CD14-positive monocyte (primary cell): ENCODE data around the gene PXDN. TPM values are rescaled to one million over a fixed set of nuclear protein-coding genes. Genes with fewer than 3 reads are reported as not detected.

Experiments
- DNase-seq, 3 donors: peaks; one replicate each; pipeline ENCODE4 v3.0.0-alpha.2; 2011 to 2022
- H2AFZ ChIP-seq: 2 replicates; pipeline ENCODE4 v1.6.0; 2012; ENCODE audit warnings: mild to moderate bottlenecking, low read depth, low read length, inconsistent platforms; ENCODE audit not compliant: insufficient read depth, poor library complexity, severe bottlenecking
- H3K27ac ChIP-seq, 2 donors: 1 replicate in 1 of 2; 2 replicates in 1 of 2; pipeline ENCODE4 v1.5.1; 2012 to 2013; ENCODE audit warnings: low read length in 2 of 2, control low read depth in 1 of 2, inconsistent platforms in 1 of 2, low read depth in 1 of 2, mild to moderate bottlenecking in 1 of 2
- H3K27me3 ChIP-seq, 2 donors: one replicate each; pipeline versions ENCODE4 v1.6.0 to v1.6.1; 2011 to 2013; ENCODE audit warnings: low read length in 2 of 2; ENCODE audit not compliant: control insufficient read depth in 2 of 2, insufficient read depth in 2 of 2
- H3K36me3 ChIP-seq, 2 donors: replicated peaks in 1 of 2; 1 replicate in 1 of 2; 2 replicates in 1 of 2; pipeline versions ENCODE4 v1.5.1 to v1.6.1; 2012 to 2013; ENCODE audit warnings: low read length in 2 of 2, control low read depth in 1 of 2, inconsistent platforms in 1 of 2, mild to moderate bottlenecking in 1 of 2; ENCODE audit not compliant: insufficient read depth in 2 of 2, control insufficient read depth in 1 of 2
- H3K4me1 ChIP-seq, 2 donors: 1 replicate in 1 of 2; 2 replicates in 1 of 2; pipeline versions ENCODE4 v1.5.1 to v1.6.1; 2012 to 2013; ENCODE audit warnings: low read length in 2 of 2, control low read depth in 1 of 2, inconsistent platforms in 1 of 2, mild to moderate bottlenecking in 1 of 2, moderate library complexity in 1 of 2; ENCODE audit not compliant: insufficient read depth in 2 of 2, control insufficient read depth in 1 of 2
- H3K4me2 ChIP-seq: replicated peaks from 2 replicates; pipeline ENCODE3; 2012; ENCODE audit warnings: low read length, moderate library complexity, mild to moderate bottlenecking; ENCODE audit not compliant: poor library complexity, severe bottlenecking; ENCODE audit errors: extremely low read depth
- H3K4me3 ChIP-seq, 3 experiments: fragments of 200-600 bp in 1 of 3; sonication (generic) in 1 of 3; replicated peaks in 1 of 3; 1 replicate in 2 of 3; 2 replicates in 1 of 3; pipeline ENCODE4 v1.5.1; 2011 to 2013; ENCODE audit warnings: low read length in 3 of 3, mild to moderate bottlenecking in 3 of 3, control low read depth in 2 of 3, low read depth in 2 of 3, inconsistent platforms in 1 of 3, moderate library complexity in 1 of 3
- H3K79me2 ChIP-seq: 2 replicates; pipeline ENCODE4 v1.6.0; 2012; ENCODE audit warnings: mild to moderate bottlenecking, control low read depth, inconsistent platforms, low read length, moderate library complexity; ENCODE audit not compliant: insufficient read depth
- H3K9ac ChIP-seq: 2 replicates; pipeline ENCODE4 v1.6.0; 2017; ENCODE audit warnings: low read length, mild to moderate bottlenecking; ENCODE audit not compliant: insufficient read depth, poor library complexity, severe bottlenecking
- H3K9me3 ChIP-seq, 2 donors: replicated peaks in 1 of 2; 1 replicate in 1 of 2; 2 replicates in 1 of 2; pipeline versions ENCODE4 v1.5.1 to v1.6.1; 2012 to 2013; ENCODE audit warnings: low read length in 2 of 2, control low read depth in 1 of 2; ENCODE audit not compliant: control insufficient read depth in 1 of 2, insufficient read depth in 1 of 2
- H4K20me1 ChIP-seq: 2 replicates; pipeline ENCODE4 v1.6.0; 2012; ENCODE audit warnings: mild to moderate bottlenecking, low read length, control low read depth, moderate library complexity; ENCODE audit not compliant: insufficient read depth
- H3K27ac Mint-ChIP-seq, 7 donors: one replicate each; pipeline ENCODE4 v1.8.0; 2020; ENCODE audit warnings: mild to moderate bottlenecking in 7 of 7, mixed read lengths in 7 of 7, moderate library complexity in 6 of 7, inconsistent platforms in 2 of 7
- H3K27me3 Mint-ChIP-seq, 3 donors: one replicate each; pipeline ENCODE4 v1.8.0; 2021 to 2022; ENCODE audit warnings: low read depth in 3 of 3, mild to moderate bottlenecking in 3 of 3, mixed read lengths in 3 of 3, moderate library complexity in 3 of 3, inconsistent platforms in 1 of 3
- H3K36me3 Mint-ChIP-seq, 2 donors: one replicate each; pipeline ENCODE4 v1.8.0; 2020; ENCODE audit warnings: mixed read lengths in 2 of 2, inconsistent platforms in 1 of 2, mild to moderate bottlenecking in 1 of 2
- H3K4me1 Mint-ChIP-seq: one replicate; pipeline ENCODE4 v1.8.0; 2020; ENCODE audit warnings: mild to moderate bottlenecking, mixed read lengths
- H3K4me3 Mint-ChIP-seq, 2 donors: one replicate each; pipeline ENCODE4 v1.8.0; 2020; ENCODE audit warnings: mild to moderate bottlenecking in 2 of 2, mixed read lengths in 2 of 2, moderate library complexity in 1 of 2
- H3K9me3 Mint-ChIP-seq, 7 donors: one replicate each; pipeline ENCODE4 v1.8.0; 2020 to 2022; ENCODE audit warnings: mixed read lengths in 7 of 7, mild to moderate bottlenecking in 6 of 7, moderate library complexity in 6 of 7, inconsistent platforms in 2 of 7
- CTCF ChIP-seq: fragments of 200-600 bp; IDR thresholded peaks from one replicate; pipeline ENCODE4 v1.8.0; 2022; ENCODE audit warnings: antibody characterized with exemption, mild to moderate bottlenecking
- WGBS: methylation state at CpG from one replicate; pipeline ENCODE4 v1.1.5; 2013; ENCODE audit warnings: missing lambda C conversion rate; ENCODE audit not compliant: insufficient coverage; 5-methylcytosine and 5-hydroxymethylcytosine counted together
- intact Hi-C, 2 donors: fragments of 100-400 bp; cut with micrococcal nuclease; formaldehyde crosslinking; loops; one replicate each; pipeline versions ENCODE4 v1.15.0 to v1.15.1; 2023
- polyA plus RNA-seq, 3 donors: library from polyadenylated mRNA; depleted of rRNA in 1 of 3; unstranded in 2 of 3; stranded (reverse) in 1 of 3; fragments of 300-500 nt in 2 of 3; fragments of >200 nt in 1 of 3; fragmentation: Illumina TruSeq in 2 of 3; gene quantifications; 1 replicate in 2 of 3; 2 replicates in 1 of 3; pipeline ENCODE4 v1.2.3, GENCODE V29; 2012 to 2021

PXDN gene
- polyA plus RNA-seq, 3 donors, result not detected

GRCh38 chr2:1627628-1628381, 116.5 kb downstream of the PXDN start:
- DNase-seq, result no peak
- Histone ChIP-seq H3K4me1 (no peaks in the 10 kb centered on the region), H3K79me2 (no peaks in the 10 kb centered on the region), H3K9me3 (no peaks in the 10 kb centered on the region), H3K4me3 (no peak overlapping the region), H3K4me2 (no peak overlapping the region), H4K20me1 (no peaks in the 10 kb centered on the region), H3K36me3 (no peaks in the 10 kb centered on the region), H3K27me3 (no peaks in the 10 kb centered on the region), H3K27ac (no peak overlapping the region), H2AFZ (no peak overlapping the region), H3K9ac (no peak overlapping the region)
- 91% methylated on average over 4 of the region's 9 CpGs for WGBS
- H3K27me3 Mint-ChIP-seq, result peaks cover 2 to 6% (median 3%) of the 10 kb centered on the region in 3 donors
- peaks cover 0 to 9% (median 4%) of the 10 kb centered on the region in 7 donors for H3K9me3 Mint-ChIP-seq
- H3K36me3 Mint-ChIP-seq, result no peaks in the 10 kb centered on the region
- H3K27ac Mint-ChIP-seq, result peak overlapping the region in 1 of 7 donors; percentile 30
- no peaks in the 10 kb centered on the region for H3K4me1 Mint-ChIP-seq
- H3K4me3 Mint-ChIP-seq, result no peak overlapping the region
- intact Hi-C loops, result no loop called here
- TF ChIP-seq CTCF, result no peak

DNA sequence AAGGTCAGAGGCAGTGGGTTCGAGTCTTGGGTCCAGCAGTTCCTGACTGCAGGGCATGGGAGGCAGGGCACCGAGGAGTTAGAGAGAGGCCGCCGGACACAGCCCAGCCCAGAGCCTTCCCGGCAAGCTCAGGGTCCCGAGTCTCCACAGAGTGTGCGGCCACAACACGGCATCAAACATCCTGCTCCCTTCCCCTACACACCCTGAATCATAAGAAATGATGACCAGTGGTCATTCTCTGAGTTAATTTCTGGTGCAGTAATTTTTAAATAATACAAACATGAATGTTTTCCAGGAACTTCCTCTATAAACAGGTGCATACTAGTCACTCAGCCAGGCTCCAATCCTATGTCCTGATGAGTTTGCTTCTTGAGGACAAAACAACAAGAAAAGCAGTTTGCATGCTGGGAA, 118.0 kb downstream of the PXDN start:
- Histone ChIP-seq H3K4me3 (no peak overlapping the region), H3K79me2 (no peaks in the 10 kb centered on the region), H3K4me1 (no peaks in the 10 kb centered on the region), H3K4me2 (no peak overlapping the region), H3K36me3 (no peaks in the 10 kb centered on the region), H3K9me3 (peaks cover 0 to 6% of the 10 kb centered on the region in 2 donors), H4K20me1 (no peaks in the 10 kb centered on the region), H3K27ac (no peak overlapping the region), H2AFZ (no peak overlapping the region), H3K9ac (no peak overlapping the region), H3K27me3 (no peaks in the 10 kb centered on the region)
- no peak for DNase-seq
- Mint-ChIP-seq H3K4me1 (no peaks in the 10 kb centered on the region), H3K4me3 (no peak overlapping the region), H3K27ac (no peak overlapping the region), H3K27me3 (peaks cover 1 to 6% (median 2%) of the 10 kb centered on the region in 3 donors), H3K36me3 (no peaks in the 10 kb centered on the region), H3K9me3 (peaks cover 0 to 15% (median 4%) of the 10 kb centered on the region in 7 donors)
- TF ChIP-seq CTCF, result no peak
- WGBS, result 57% methylated on average over 1 of the region's 8 CpGs
- intact Hi-C loops, result no loop called here
